ENCODE measurements around the gene ALPK1. TPM values are rescaled to one million over a fixed set of nuclear protein-coding genes. Genes with fewer than 3 reads are reported as not detected.

The ALPK1 gene
- total and polyA plus RNA-seq, 2 of the 8 experiments (the other 6 are each of a cell fraction or from before 2014, with no cell fraction given) = 0.08 to 0.43 TPM

- no peaks in the 10 kb centered on the region for H3K36me3 ChIP-seq (ENCODE audit: control insufficient read depth in 2 of 4, insufficient read depth in 4 of 4, low read length in 3 of 4)
- no peak overlapping the region; the same call in 1 of the 2 replicates for H2BK12ac ChIP-seq (ENCODE audit: low read depth, low read length)
- H3K56ac ChIP-seq (replicated peaks; ENCODE audit: insufficient read length, low read depth, low read length) = no peak overlapping the region
- no peak overlapping the region for H4K91ac ChIP-seq (replicated peaks; ENCODE audit: insufficient read length, low read length)
- TF ChIP-seq SIN3A (conservative IDR thresholded peaks at IDR 0.05 in 1 of 2, IDR thresholded peaks at IDR 0.05 in 1 of 2; ENCODE audit: low read depth in 1 of 2, low read length in 2 of 2) = no peak
- TF ChIP-seq E2F6 (IDR thresholded peaks at IDR 0.05) = no peak
- TF ChIP-seq FOSL1 (IDR thresholded peaks at IDR 0.05; ENCODE audit: insufficient read depth, low read depth, low read length) = no peak
- no peak for TF ChIP-seq CREB1 (IDR thresholded peaks at IDR 0.05)
- POLR2A ChIA-PET (ENCODE audit: partially characterized antibody) = interaction anchor here (0.9 kb wide), 1 partner anchor 25 kb away, joined by 3 read pairs; no protein-coding TSS in a partner anchor
- H4K20me1 ChIP-seq (replicated peaks in 1 of 2; ENCODE audit: control insufficient read depth in 1 of 2, insufficient read depth in 2 of 2, low read length in 2 of 2) = no peaks in the 10 kb centered on the region
- no peaks in the 10 kb centered on the region for H3K79me1 ChIP-seq (ENCODE audit: low read depth, low read length)
- no peak overlapping the region for H3K4me3 ChIP-seq (ENCODE audit: extremely low read depth in 1 of 4, insufficient read depth in 2 of 4, low read depth in 3 of 4, low read length in 4 of 4)
- no peaks in the 10 kb centered on the region for H3K9me3 ChIP-seq (ENCODE audit: insufficient read depth in 2 of 2, low read depth in 1 of 2, low read length in 1 of 2)
- no peaks in the 10 kb centered on the region for H3K79me2 ChIP-seq (ENCODE audit: control insufficient read depth in 1 of 2, insufficient read depth in 2 of 2, low read length in 2 of 2)
- no peak overlapping the region for H4K8ac ChIP-seq (ENCODE audit: extremely low read depth, insufficient read depth, low read length)
- peaks cover 0 to 12% (median 5%) of the 10 kb centered on the region in 4 experiments; a peak in 4 of 7 replicates for H3K4me1 ChIP-seq (replicated peaks in 1 of 4; ENCODE audit: control insufficient read depth in 3 of 4, insufficient read depth in 4 of 4, low read length in 3 of 4)
- no peak overlapping the region for H2BK20ac ChIP-seq (ENCODE audit: low read length)
- no peak overlapping the region for H3K9ac ChIP-seq (replicated peaks in 1 of 4; ENCODE audit: extremely low read depth in 1 of 4, low read depth in 3 of 4, low read length in 3 of 4)
- CTCF ChIA-PET (ENCODE audit: partially characterized antibody) = interaction anchor here (0.6 to 0.7 kb wide), 2 partner anchors 132 to 560 kb away, joined by 3 read pairs; no protein-coding TSS in a partner anchor
- no peaks in the 10 kb centered on the region; the same call in 1 of the 2 replicates for H3K23me2 ChIP-seq (ENCODE audit: low read depth, low read length)
- H3K18ac ChIP-seq (ENCODE audit: extremely low read depth, low read length) = no peak overlapping the region
- no peak overlapping the region for H2AFZ ChIP-seq (ENCODE audit: low read length)
- no peak overlapping the region for H4K5ac ChIP-seq (ENCODE audit: insufficient read length, low read depth, low read length)
- no peaks in the 10 kb centered on the region for H3K27me3 ChIP-seq (replicated peaks in 1 of 4; ENCODE audit: control insufficient read depth in 3 of 4, extremely low read depth in 1 of 4, insufficient read depth in 3 of 4, low read length in 3 of 4)
- peak overlapping the region; percentile 7 to 11; a peak in 1 of 4 replicates for H3K4me2 ChIP-seq (ENCODE audit: insufficient read depth in 1 of 2, low read depth in 2 of 2, low read length in 2 of 2)
- no peak overlapping the region for H2BK15ac ChIP-seq (ENCODE audit: low read length)
- H3K4ac ChIP-seq (replicated peaks; ENCODE audit: insufficient read length, low read depth, low read length) = no peak overlapping the region
- no peak overlapping the region for H2BK120ac ChIP-seq (replicated peaks; ENCODE audit: low read depth, low read length)
- DNase-seq (ENCODE audit: low read depth in 1 of 2, low spot score in 2 of 2) (no peak), FAIRE-seq (no peak)
- H2BK5ac ChIP-seq (ENCODE audit: low read depth, low read length) = no peak overlapping the region
- no peak overlapping the region for H3K14ac ChIP-seq (ENCODE audit: insufficient read length)
- 31% methylated on average over 2 of the region's 2 CpGs; no CpG with 5 or more reads in 1 of the 2 experiments for WGBS, 2 experiments (ENCODE audit: extremely low coverage in 1 of 2, insufficient coverage in 1 of 2, insufficient read length in 1 of 2, insufficient replicate concordance in 2 of 2, low coverage in 1 of 2, low lambda C conversion rate in 2 of 2, missing lambda C conversion rate in 1 of 2)
- H2AK5ac ChIP-seq (ENCODE audit: low read depth, low read length) = no peak overlapping the region; the same call in 1 of the 2 replicates
- no peak overlapping the region for H3K27ac ChIP-seq (ENCODE audit: low read depth, low read length)
- H3K23ac ChIP-seq (ENCODE audit: insufficient read length) = no peak overlapping the region
These were observed 156.2 kb downstream of the ALPK1 start for GRCh38 chr4:112453321-112453720.
